GM19035 (cell line): ENCODE results near the gene WNK2.

ENCODE experiments used
- ATAC-seq: cut with Tn5 transposase; IDR thresholded peaks from one replicate; pipeline ENCODE4 v1.9.1; 2021; ENCODE audit not compliant: unreplicated experiment

Gene WNK2

GRCh38 chr9:93212409-93212808, 28.5 kb downstream of the WNK2 start:
- no peak for ATAC-seq

- no peak for ATAC-seq
Measured at GRCh38 chr9:93216073-93216365, 32.1 kb downstream of the WNK2 start.

GRCh38 chr9:93217706-93218105, 33.8 kb downstream of the WNK2 start:
- no peak for ATAC-seq

GRCh38 chr9:93218161-93218560, 34.2 kb downstream of the WNK2 start:
- ATAC-seq = no peak

GRCh38 chr9:93218671-93219420, 34.9 kb downstream of the WNK2 start:
- no peak for ATAC-seq

- no peak for ATAC-seq
Measured at GRCh38 chr9:93219692-93220091, 35.8 kb downstream of the WNK2 start.

GRCh38 chr9:93220627-93221026, 36.7 kb downstream of the WNK2 start:
- no peak for ATAC-seq

- ATAC-seq = no peak
Measured at GRCh38 chr9:93221044-93221443, 37.1 kb downstream of the WNK2 start.

- ATAC-seq = no peak
Measured at GRCh38 chr9:93222890-93223259, 38.9 kb downstream of the WNK2 start.

- ATAC-seq = no peak
Measured at GRCh38 chr9:93223260-93224180, 39.6 kb downstream of the WNK2 start.

GRCh38 chr9:93224591-93224990, 40.7 kb downstream of the WNK2 start:
- ATAC-seq = no peak

GRCh38 chr9:93225417-93225816, 41.5 kb downstream of the WNK2 start:
- ATAC-seq = no peak

GRCh38 chr9:93225892-93226291, 42.0 kb downstream of the WNK2 start:
- ATAC-seq = no peak

- ATAC-seq = no peak
Measured at GRCh38 chr9:93226819-93227218, 42.9 kb downstream of the WNK2 start.

- ATAC-seq = no peak
Measured at GRCh38 chr9:93228030-93228429, 44.1 kb downstream of the WNK2 start.

GRCh38 chr9:93228453-93228852, 44.5 kb downstream of the WNK2 start:
- no peak for ATAC-seq

GRCh38 chr9:93229636-93230035, 45.7 kb downstream of the WNK2 start:
- ATAC-seq = no peak

- no peak for ATAC-seq
Measured at GRCh38 chr9:93230185-93230584, 46.2 kb downstream of the WNK2 start.

- ATAC-seq = no peak
Measured at GRCh38 chr9:93230601-93231000, 46.7 kb downstream of the WNK2 start.

GRCh38 chr9:93231121-93231694, 47.3 kb downstream of the WNK2 start:
- ATAC-seq = no peak

GRCh38 chr9:93231716-93232115, 47.8 kb downstream of the WNK2 start:
- no peak for ATAC-seq

GRCh38 chr9:93232388-93232960, 48.5 kb downstream of the WNK2 start:
- no peak for ATAC-seq
